CD4-positive, alpha-beta T cell (primary cell): Measurements from ENCODE around the gene LDHD. TPM values are rescaled to one million over a fixed set of nuclear protein-coding genes. Genes with fewer than 3 reads are reported as not detected.
A peak's percentile ranks its signal among the peaks of the same experiment; 100 is the strongest.

Experiments used
- ATAC-seq: fragments of 200-7000 bp; cut with Tn5 transposase; one replicate; pipeline ENCODE4 v1.10.0; 2022; ENCODE audit warnings: mild to moderate bottlenecking; ENCODE audit not compliant: poor library complexity
- CTCF ChIA-PET: fragments of 350-600 bp; sonication (Branson Sonifier 250); formaldehyde crosslinking; loops from one replicate; lab custom pipeline; 2021; ENCODE audit warnings: antibody characterized with exemption, inconsistent platforms; lab: Charles Lee
- POLR2A ChIA-PET: fragments of 350-600 bp; sonication (Branson Sonifier 250); formaldehyde crosslinking; loops from one replicate; lab custom pipeline; 2021; ENCODE audit warnings: antibody characterized with exemption, inconsistent platforms; lab: Charles Lee
- DNase-seq, 14 experiments: peaks; one replicate each; pipeline ENCODE4 v3.0.0-alpha.2; 2013 to 2020; ENCODE audit warnings: mixed read lengths in 2 of 14
- H3K27ac ChIP-seq, 2 donors: one replicate each; pipeline versions ENCODE4 v1.5.1 to v1.7.0; 2013; ENCODE audit warnings: low read length in 2 of 2, low read depth in 1 of 2, mild to moderate bottlenecking in 1 of 2
- H3K27me3 ChIP-seq, 2 experiments: 1 replicate in 1 of 2; 2 replicates in 1 of 2; pipeline versions ENCODE4 v1.6.1 to v1.7.0; 2013; ENCODE audit warnings: low read length in 2 of 2, control low read depth in 1 of 2, mild to moderate bottlenecking in 1 of 2, moderate library complexity in 1 of 2; ENCODE audit not compliant: insufficient read depth in 2 of 2, control insufficient read depth in 1 of 2
- H3K36me3 ChIP-seq: one replicate; pipeline ENCODE4 v1.6.1; 2013; ENCODE audit warnings: low read length, control low read depth; ENCODE audit not compliant: insufficient read depth
- H3K4me1 ChIP-seq: one replicate; pipeline ENCODE4 v1.6.1; 2013; ENCODE audit warnings: low read length, control low read depth; ENCODE audit not compliant: insufficient read depth
- H3K4me3 ChIP-seq: one replicate; pipeline ENCODE4 v1.5.1; 2013; ENCODE audit warnings: mild to moderate bottlenecking, low read length, moderate library complexity
- H3K9me3 ChIP-seq, 2 experiments: 1 replicate in 1 of 2; 2 replicates in 1 of 2; pipeline versions ENCODE4 v1.6.1 to v1.7.0; 2013; ENCODE audit warnings: low read length in 2 of 2, mild to moderate bottlenecking in 2 of 2, control low read depth in 1 of 2, moderate library complexity in 1 of 2; ENCODE audit not compliant: control insufficient read depth in 1 of 2, insufficient read depth in 1 of 2
- H3K27ac Mint-ChIP-seq: one replicate; pipeline ENCODE4 v1.8.0; 2020; ENCODE audit warnings: mixed read lengths
- H3K27me3 Mint-ChIP-seq: one replicate; pipeline ENCODE4 v1.8.0; 2021; ENCODE audit warnings: mixed read lengths
- H3K36me3 Mint-ChIP-seq: one replicate; pipeline ENCODE4 v1.8.0; 2021; ENCODE audit warnings: low read depth, mixed read lengths
- H3K4me1 Mint-ChIP-seq: one replicate; pipeline ENCODE4 v1.8.0; 2021; ENCODE audit warnings: low read depth, mixed read lengths
- H3K4me3 Mint-ChIP-seq: one replicate; pipeline ENCODE4 v1.8.0; 2020; ENCODE audit warnings: mild to moderate bottlenecking, mixed read lengths
- H3K9me3 Mint-ChIP-seq: one replicate; pipeline ENCODE4 v1.8.0; 2020; ENCODE audit warnings: mixed read lengths
- intact Hi-C, 2 experiments: fragments of 100-400 bp; cut with DNase I in 1 of 2; cut with micrococcal nuclease in 1 of 2; formaldehyde crosslinking; loops; one replicate each; pipeline versions ENCODE4 v1.15.1 to v1.9.0; 2023 to 2025; cut with DNase I, micrococcal nuclease
- total RNA-seq, 174 experiments: library from RNA in 2 of 174; stranded (reverse) in 2 of 174; gene quantifications; one replicate each; pipeline ENCODE4 v1.2.3 and lab custom pipeline; 2021 to 2026
- TF ChIP-seq, protein P1 (sequence below): fragments of 200-600 bp; IDR thresholded peaks from one replicate; pipeline ENCODE4 v1.8.0; 2022; ENCODE audit warnings: antibody characterized with exemption, mild to moderate bottlenecking

The LDHD gene
- total RNA-seq, 2 experiments from 2014 or later, result not detected

DNA sequence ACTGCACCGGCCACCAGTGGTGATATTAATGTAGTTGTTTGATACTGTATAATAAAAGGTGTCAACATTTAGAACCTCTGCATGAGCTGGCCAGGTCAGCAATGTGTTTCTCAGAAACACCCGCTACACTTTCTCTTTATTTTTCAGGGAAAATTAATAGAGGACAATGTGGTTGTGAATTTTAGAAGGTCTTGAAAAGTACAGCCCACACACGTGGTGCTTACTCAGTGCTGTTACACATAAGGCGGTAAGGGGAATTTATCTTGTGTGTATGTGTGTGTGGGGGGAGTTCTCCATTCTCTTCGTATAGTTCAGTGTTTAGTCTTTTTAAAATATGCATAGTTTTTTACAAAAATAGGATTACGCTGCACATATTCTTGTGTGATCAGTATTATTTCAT is 27.4 kb upstream of the LDHD start:
- Mint-ChIP-seq H3K27me3 (no peaks in the 10 kb centered on the region), H3K27ac (no peak overlapping the region), H3K4me3 (no peak overlapping the region), H3K36me3 (peaks cover 6% of the 10 kb centered on the region), H3K9me3 (no peaks in the 10 kb centered on the region), H3K4me1 (peaks cover 10% of the 10 kb centered on the region)
- DNase-seq (no peak), ATAC-seq (no peak)
- ChIA-PET POLR2A (no interaction called here), CTCF (no interaction called here)
- Histone ChIP-seq H3K4me1 (peaks cover 1% of the 10 kb centered on the region), H3K27me3 (no peaks in the 10 kb centered on the region), H3K36me3 (no peaks in the 10 kb centered on the region), H3K4me3 (no peak overlapping the region), H3K27ac (no peak overlapping the region), H3K9me3 (peaks cover 0 to 4% of the 10 kb centered on the region in 2 experiments)
- TF ChIP-seq, protein P1, sequence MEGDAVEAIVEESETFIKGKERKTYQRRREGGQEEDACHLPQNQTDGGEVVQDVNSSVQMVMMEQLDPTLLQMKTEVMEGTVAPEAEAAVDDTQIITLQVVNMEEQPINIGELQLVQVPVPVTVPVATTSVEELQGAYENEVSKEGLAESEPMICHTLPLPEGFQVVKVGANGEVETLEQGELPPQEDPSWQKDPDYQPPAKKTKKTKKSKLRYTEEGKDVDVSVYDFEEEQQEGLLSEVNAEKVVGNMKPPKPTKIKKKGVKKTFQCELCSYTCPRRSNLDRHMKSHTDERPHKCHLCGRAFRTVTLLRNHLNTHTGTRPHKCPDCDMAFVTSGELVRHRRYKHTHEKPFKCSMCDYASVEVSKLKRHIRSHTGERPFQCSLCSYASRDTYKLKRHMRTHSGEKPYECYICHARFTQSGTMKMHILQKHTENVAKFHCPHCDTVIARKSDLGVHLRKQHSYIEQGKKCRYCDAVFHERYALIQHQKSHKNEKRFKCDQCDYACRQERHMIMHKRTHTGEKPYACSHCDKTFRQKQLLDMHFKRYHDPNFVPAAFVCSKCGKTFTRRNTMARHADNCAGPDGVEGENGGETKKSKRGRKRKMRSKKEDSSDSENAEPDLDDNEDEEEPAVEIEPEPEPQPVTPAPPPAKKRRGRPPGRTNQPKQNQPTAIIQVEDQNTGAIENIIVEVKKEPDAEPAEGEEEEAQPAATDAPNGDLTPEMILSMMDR, result no peak
- intact Hi-C loops, result loop anchor here in 1 of 2 experiments (10.0 kb wide), 1 partner anchor 421 kb away; the partner anchor contains the start of gene GABARAPL2

DNA sequence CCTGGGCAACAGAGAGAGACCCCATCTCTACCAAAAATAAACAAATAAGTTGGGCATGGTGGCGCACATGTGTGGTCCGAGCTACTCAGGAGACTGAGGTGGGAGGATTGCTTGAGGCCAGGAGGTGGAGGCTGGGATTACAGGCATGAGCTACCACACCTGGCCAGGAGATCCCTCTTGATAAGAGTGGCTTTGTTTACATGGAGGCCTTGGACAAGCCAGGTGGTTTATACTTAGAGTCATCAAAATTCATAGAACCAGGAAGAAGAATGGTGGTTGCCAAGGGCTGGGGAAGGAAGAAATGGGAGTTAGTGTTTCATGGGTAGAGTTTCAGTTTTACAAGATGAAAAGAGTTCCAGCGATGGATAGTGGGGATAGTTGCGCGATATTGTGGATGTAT is 22.9 kb upstream of the LDHD start:
- ChIA-PET CTCF (no interaction called here), POLR2A (no interaction called here)
- Histone ChIP-seq H3K9me3 (no peaks in the 10 kb centered on the region), H3K4me1 (peaks cover 6% of the 10 kb centered on the region), H3K36me3 (no peaks in the 10 kb centered on the region), H3K4me3 (no peak overlapping the region), H3K27me3 (no peaks in the 10 kb centered on the region), H3K27ac (no peak overlapping the region)
- ATAC-seq (no peak), DNase-seq (no peak)
- Mint-ChIP-seq H3K9me3 (no peaks in the 10 kb centered on the region), H3K27me3 (peaks cover 7% of the 10 kb centered on the region), H3K27ac (no peak overlapping the region), H3K4me1 (peaks cover 7% of the 10 kb centered on the region), H3K36me3 (no peaks in the 10 kb centered on the region), H3K4me3 (no peak overlapping the region)
- intact Hi-C loops, result no loop called here
- TF ChIP-seq, protein P1, result no peak

DNA sequence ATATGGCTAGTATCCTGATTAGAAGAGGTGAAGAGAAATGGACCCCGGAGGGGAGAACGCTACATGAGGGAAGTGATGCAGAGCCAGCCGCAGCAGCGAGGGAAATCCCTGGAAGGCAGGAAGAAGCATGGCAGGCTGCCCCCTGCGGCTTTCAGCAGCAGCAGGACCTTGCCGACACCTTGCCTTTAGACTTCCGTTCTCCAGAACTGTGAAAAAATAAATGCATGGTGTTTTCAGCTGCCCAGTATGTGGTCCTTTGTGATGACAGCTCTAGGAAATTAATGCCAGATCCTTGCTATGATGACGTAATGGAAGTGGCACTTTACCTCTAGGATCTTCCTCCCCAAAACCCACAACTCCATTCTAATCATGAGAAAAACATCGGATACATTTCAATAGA is 22.1 kb upstream of the LDHD start:
- H3K4me3 ChIP-seq, result no peak overlapping the region
- TF ChIP-seq, protein P1, result no peak
- ChIA-PET CTCF (interaction anchor here (1.0 kb wide), 1 partner anchor 170 kb away, joined by 3 read pairs; no protein-coding TSS in a partner anchor), POLR2A (no interaction called here)
- Mint-ChIP-seq H3K27ac (no peak overlapping the region), H3K36me3 (no peaks in the 10 kb centered on the region), H3K9me3 (no peaks in the 10 kb centered on the region), H3K4me3 (no peak overlapping the region), H3K27me3 (peaks cover 7% of the 10 kb centered on the region), H3K4me1 (peaks cover 7% of the 10 kb centered on the region)
- intact Hi-C loops, result no loop called here
- peaks cover 6% of the 10 kb centered on the region for H3K4me1 ChIP-seq
- no peaks in the 10 kb centered on the region for H3K9me3 ChIP-seq
- ATAC-seq, result no peak
- DNase-seq, result peak in 1 of 14 experiments; percentile 31
- no peaks in the 10 kb centered on the region for H3K27me3 ChIP-seq
- H3K36me3 ChIP-seq, result no peaks in the 10 kb centered on the region
- no peak overlapping the region for H3K27ac ChIP-seq
